Ecto neural progenitor cell (in vitro differentiated cells): ENCODE measurements around the gene SLC5A11.
"Not testable (repeated sequence)": the region's sequence is repeated elsewhere in the genome, so short reads cannot be mapped to it uniquely, and the experiment has no call there.

Experiments used
- DNase-seq: peaks from one replicate; pipeline ENCODE4 v3.0.0-alpha.2; 2018; ENCODE audit warnings: low spot score

Gene SLC5A11

DNA sequence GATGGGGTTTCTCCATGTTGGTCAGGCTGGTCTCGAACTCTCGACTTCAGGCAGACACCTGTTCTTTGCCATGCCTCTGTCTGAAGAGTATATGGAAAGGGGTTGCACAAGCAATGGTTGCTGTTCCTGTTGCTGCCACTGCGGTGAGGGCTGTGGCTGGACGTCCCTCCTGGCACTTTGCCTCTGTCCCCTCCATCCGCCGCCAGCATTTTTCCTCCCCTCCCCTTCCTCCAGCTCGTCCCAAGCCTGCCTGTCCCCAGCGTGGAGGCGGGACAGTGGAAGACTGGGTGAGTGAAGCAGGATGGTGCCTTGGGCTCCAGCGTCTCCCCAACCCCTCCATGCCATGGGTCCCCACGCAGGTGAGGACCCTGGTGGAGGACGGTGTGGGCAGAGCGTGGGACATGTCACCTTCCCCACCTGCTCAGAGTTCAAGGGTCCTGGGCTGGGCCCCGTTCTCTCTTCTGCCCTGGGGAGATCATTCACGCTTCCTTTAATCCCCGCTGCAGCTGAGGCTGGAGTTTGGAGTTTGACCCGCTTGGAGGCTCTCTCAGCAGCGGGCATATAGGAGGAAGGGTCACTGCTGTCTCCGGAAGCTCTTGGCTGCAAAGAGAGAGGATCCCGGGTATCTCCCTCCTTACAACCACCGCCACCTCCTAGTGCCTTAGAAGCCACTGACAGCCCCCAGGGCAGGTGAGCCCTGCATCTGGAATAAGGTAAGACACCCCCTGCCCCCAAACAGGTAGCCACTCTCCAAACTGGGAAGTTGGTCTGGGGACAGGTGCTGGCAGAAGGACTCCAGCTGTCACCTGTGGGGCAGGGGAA is at the start of gene SLC5A11:
Gene SLC5A11 (plus strand): TSS at position 238 of the 822 bp plus-strand sequence. CDS start 12,681 bp downstream, outside the sequence.
- DNase-seq = no peak

GRCh38 chr16:24800586-24800985 is 45.2 kb upstream of the SLC5A11 start:
- DNase-seq = no peak

DNA sequence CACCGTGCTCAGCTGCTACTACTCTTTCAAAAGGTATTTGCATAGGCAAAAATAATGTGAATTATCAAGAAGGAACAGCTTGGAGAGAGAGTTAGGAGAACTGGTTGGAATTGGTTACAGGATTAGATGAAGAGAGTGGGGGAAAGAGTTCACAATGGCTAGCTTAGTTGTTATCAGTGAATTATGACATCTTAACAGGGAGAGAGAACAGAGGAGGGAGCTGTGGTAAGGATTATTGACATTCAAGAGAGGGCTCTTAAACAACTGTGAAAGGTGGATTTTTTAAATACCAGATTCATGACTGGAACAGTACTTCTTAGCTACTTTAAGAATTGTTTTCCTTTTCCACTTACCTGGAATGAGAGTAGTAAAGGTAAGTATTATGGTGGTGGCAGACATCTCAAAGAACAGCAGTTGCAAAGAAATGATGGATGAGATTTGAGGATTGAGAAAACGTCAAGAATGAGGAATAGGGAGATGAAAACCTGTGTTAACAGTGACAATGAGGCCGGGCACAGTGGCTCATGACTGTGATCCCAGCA is 43.9 kb upstream of the SLC5A11 start:
- DNase-seq = no peak

- no peak for DNase-seq
Observed at GRCh38 chr16:24805484-24805883, 40.3 kb upstream of the SLC5A11 start.

DNA sequence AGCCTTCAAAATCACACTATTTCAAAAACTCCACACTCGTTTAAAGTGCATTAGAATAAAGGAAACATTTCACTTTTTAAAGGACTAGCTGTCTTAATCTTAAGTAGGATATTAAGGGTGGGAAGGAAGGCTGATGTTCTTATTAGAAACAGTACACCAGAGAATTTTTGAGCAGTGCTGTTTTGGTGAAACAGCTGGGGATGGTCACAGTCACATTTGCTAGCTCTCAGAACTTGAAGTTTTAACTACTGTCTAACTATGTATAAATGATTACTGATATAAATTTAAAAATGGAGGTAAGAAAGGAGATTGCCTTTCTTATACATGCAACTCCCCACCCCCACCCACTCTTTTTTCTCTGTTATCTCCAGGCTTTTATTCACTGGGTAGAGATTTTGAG is 38.5 kb upstream of the SLC5A11 start:
- DNase-seq = no peak

GRCh38 chr16:24810951-24811843 is 34.6 kb upstream of the SLC5A11 start:
- no peak for DNase-seq

- not testable (repeated sequence) for DNase-seq
Observed at GRCh38 chr16:24812813-24813212, 33.0 kb upstream of the SLC5A11 start.

GRCh38 chr16:24815021-24815420 is 30.7 kb upstream of the SLC5A11 start:
- no peak for DNase-seq

GRCh38 chr16:24816688-24817087 is 29.1 kb upstream of the SLC5A11 start:
- DNase-seq = no peak

DNA sequence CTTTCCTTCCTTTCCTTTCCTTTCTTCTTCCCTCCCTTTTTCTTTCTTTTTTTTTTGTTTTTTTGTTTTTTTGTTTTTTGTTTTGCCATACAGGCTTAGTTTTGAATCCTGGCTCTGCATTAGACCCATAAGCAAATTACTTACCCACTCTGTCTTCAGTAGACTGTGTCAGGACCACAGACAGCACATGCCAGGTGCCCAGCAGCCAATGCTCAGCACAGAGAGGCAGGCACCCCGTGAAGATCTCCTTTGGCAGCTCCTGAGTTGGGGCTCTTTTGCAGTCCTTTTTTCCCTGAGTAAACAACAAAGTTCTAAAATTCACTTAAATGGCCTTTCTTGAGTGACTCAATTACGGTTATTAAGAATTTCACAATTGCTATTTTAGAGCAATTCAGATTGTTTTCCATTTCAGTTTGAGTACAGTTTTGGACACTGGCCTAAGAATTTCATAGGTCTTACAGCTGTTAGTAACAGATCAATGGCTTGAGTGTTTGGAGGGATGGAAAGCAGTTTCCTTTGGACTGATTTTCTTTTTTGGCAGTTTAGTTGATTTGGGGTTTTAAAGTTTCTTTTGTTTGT is 26.2 kb upstream of the SLC5A11 start:
- DNase-seq = no peak

GRCh38 chr16:24820522-24820921 is 25.2 kb upstream of the SLC5A11 start:
- no peak for DNase-seq

- no peak for DNase-seq
Observed at GRCh38 chr16:24821129-24821528, 24.6 kb upstream of the SLC5A11 start.

GRCh38 chr16:24822542-24822941 is 23.2 kb upstream of the SLC5A11 start:
- DNase-seq = no peak

DNA sequence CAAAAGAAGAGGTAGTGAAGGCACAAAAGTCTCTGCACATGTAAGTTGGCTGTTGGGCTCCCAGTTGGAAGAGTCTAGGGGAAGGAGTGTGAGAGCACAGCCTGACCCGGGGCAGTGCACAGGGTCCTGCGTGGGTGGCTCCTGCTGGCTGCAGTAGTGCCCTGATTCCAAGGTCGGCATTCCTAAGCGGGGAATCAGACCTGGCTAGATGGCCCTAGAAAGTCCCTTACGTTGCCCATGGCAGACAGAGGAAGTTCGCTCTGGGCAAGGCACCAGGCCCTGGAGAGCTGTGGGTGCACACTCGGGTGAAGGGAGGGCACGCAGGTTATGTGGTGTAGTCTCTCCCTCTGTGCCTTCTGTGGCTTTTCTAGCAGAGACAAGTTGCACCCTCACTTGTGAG is 22.8 kb upstream of the SLC5A11 start:
- no peak for DNase-seq

DNA sequence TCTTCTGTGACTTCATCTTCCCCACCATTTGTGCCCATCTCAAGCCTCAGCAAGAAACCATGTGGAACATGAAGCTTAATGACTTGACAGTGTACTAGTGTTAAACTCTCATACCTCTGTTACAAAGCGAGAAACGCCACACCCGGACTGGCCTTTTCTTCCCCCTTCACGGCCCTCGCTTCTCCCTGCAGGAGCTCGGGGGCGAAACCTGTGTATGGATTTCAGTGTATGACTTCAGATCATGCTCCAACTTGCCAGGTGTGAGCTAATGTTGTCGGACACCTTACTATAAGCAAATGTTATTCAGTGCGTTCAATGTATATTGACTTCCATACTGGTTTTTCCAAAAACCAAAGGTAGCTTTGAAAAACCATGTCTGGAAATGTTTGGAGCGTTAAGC is 20.1 kb upstream of the SLC5A11 start:
- no peak for DNase-seq

- no peak for DNase-seq
Observed at GRCh38 chr16:24826096-24826690, 19.6 kb upstream of the SLC5A11 start.

DNA sequence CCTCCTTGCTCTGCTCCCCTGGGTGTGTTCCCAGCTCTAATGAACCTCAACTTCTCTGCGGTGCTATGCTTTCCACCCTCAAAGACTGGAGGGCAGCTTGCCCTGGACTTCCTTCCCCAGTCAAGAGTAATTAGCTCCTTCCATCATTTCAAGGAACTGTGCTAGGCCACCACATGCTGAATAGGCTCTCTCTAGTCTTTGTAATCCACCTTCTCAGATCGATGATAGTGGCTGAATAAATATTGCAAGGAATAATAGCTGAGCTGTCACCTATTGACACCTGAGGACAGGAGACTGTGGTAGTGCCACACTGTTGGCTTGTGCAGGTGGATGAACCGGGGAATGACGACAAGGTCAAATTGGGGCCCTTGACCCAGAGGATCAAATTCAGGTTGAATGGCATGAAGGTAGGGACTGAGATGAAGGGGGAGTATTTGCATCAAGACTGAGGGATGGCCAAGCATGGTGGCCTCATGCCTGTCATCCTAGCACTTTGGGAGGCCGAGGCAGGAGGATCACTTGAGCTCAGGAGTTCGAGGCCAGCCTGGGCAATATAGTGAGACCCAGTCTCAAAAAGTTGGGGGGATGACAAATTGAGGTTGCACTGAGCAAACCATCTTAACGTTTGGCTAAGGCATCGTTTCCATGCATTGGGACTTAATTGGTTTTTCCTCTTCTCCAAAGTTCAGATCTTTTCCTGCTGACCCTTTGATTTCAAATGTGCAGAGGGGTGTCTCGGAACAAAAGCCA is 18.8 kb upstream of the SLC5A11 start:
- no peak for DNase-seq

GRCh38 chr16:24829153-24829552 is 16.6 kb upstream of the SLC5A11 start:
- DNase-seq = no peak

DNA sequence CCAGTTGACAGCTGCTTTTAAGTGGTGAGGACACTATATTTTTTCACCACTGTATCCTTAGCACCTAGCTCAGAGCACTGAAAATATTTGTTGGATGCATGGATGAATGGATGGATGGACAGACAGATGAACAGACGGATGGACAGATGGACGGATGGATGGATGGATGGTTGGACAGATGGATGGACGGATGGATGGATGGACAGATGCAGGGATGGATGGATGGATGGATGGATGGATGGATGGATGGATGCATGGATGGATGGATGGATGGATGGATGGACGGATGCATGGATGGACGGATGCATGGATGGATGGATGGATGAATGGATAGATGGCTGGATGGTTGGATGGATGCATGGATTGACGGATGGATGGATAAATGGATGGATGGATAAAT is 12.4 kb upstream of the SLC5A11 start:
- no peak for DNase-seq

GRCh38 chr16:24834459-24835335 is 11.1 kb upstream of the SLC5A11 start:
- peak; percentile 56 for DNase-seq
